Measurements from ENCODE around the gene IPO13.

The IPO13 gene

DNA sequence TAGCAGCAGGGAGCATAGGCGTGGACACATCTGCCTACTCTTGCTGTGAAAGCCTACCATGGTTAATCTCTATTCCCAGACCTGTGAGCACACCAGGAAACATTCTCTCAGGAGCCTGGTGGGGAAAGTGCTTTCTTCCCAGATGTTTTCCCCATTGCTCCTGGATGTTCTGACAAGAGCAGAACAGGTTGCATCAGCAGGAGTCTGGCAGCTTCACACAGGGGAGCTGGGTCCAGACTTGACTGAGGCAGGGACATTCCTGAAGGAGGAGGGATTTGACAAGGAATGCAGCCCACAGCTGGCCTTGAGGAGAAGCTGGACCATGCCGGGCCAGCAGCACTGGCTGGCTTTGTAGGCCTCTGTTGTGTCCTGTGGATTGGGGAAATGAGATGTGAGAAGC lies 34.1 kb upstream of the IPO13 start:
- no peaks in the 10 kb centered on the region for H3K36me3 ChIP-seq
- H3K9me3 ChIP-seq (ENCODE audit: severe bottlenecking) = no peaks in the 10 kb centered on the region
- no peak overlapping the region for H3K4me3 ChIP-seq (ENCODE audit: low read depth, low read length)
- H3K27ac ChIP-seq = no peak overlapping the region
- TF ChIP-seq, protein P1, sequence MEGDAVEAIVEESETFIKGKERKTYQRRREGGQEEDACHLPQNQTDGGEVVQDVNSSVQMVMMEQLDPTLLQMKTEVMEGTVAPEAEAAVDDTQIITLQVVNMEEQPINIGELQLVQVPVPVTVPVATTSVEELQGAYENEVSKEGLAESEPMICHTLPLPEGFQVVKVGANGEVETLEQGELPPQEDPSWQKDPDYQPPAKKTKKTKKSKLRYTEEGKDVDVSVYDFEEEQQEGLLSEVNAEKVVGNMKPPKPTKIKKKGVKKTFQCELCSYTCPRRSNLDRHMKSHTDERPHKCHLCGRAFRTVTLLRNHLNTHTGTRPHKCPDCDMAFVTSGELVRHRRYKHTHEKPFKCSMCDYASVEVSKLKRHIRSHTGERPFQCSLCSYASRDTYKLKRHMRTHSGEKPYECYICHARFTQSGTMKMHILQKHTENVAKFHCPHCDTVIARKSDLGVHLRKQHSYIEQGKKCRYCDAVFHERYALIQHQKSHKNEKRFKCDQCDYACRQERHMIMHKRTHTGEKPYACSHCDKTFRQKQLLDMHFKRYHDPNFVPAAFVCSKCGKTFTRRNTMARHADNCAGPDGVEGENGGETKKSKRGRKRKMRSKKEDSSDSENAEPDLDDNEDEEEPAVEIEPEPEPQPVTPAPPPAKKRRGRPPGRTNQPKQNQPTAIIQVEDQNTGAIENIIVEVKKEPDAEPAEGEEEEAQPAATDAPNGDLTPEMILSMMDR (IDR thresholded peaks at IDR 0.05; ENCODE audit: low read depth, low read length) = no peak
- no peaks in the 10 kb centered on the region for H3K27me3 ChIP-seq (ENCODE audit: insufficient read depth, low read depth, severe bottlenecking)
- no peak for DNase-seq

DNA sequence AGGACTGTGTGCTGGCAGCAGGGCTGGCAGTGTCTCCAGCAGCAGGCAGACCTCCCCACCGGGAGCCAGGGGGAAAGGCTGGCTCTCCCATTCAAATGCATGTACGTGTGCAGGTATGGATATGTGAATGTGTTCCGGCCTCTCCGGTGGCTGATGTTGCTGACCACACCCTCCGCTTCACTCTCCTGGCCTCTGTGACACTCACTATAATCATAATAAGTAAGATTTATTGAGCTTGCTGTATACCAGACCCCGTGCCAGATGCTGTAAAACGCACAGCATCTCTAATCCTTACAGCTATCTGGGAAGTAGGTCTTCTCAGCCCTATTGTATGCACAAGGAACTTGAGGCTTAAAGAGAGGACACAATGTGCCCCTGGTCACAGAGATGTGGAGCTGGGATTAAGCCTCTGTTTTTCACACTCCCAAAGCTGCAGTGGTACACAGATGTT lies 33.7 kb upstream of the IPO13 start:
- H3K27ac ChIP-seq = no peak overlapping the region
- H3K9me3 ChIP-seq (ENCODE audit: severe bottlenecking) = no peaks in the 10 kb centered on the region
- H3K27me3 ChIP-seq (ENCODE audit: insufficient read depth, low read depth, severe bottlenecking) = no peaks in the 10 kb centered on the region
- peak; percentile 38 for DNase-seq
- TF ChIP-seq, protein P1 (IDR thresholded peaks at IDR 0.05; ENCODE audit: low read depth, low read length) = no peak
- H3K4me3 ChIP-seq (ENCODE audit: low read depth, low read length) = no peak overlapping the region
- no peaks in the 10 kb centered on the region for H3K36me3 ChIP-seq

DNA sequence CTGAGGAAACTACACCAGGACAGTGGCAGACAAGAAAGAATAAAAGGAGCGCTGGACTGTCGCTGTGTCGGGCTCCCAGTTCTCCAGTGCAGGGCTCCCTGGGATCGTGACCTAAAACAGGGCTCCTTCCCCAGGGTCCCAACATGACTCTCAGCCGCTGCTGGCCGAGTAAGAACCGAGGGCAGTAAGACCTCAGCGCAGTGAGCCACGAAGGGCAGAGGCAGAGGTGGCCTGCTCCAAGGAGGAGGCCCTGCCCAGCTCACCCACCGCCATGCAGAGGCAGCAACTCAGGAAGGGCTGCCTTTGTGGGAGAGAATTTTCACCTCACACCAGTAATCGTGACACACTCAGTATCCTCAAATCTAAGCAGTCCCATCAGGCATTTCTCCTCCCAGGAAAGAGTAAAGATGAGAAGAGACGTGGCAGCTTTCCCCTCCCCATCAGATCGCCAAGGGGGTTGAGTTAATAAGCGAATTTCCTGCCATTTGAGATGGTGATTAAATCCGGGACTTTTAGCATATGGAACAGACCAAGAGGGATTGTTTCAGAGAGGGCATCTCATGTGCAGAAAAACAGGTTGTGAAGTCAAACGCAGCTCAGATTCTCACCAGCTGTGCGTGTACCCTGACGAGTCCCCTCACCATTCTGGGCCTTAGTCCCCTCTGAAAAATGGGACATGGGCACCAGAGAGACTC lies 32.9 kb upstream of the IPO13 start:
- Histone ChIP-seq H3K27ac (no peak overlapping the region), H3K4me3 (ENCODE audit: low read depth, low read length) (no peak overlapping the region), H3K9me3 (ENCODE audit: severe bottlenecking) (no peaks in the 10 kb centered on the region), H3K27me3 (ENCODE audit: insufficient read depth, low read depth, severe bottlenecking) (no peaks in the 10 kb centered on the region), H3K36me3 (no peaks in the 10 kb centered on the region)
- no peak for DNase-seq
- TF ChIP-seq, protein P1 (IDR thresholded peaks at IDR 0.05; ENCODE audit: low read depth, low read length) = no peak

DNA sequence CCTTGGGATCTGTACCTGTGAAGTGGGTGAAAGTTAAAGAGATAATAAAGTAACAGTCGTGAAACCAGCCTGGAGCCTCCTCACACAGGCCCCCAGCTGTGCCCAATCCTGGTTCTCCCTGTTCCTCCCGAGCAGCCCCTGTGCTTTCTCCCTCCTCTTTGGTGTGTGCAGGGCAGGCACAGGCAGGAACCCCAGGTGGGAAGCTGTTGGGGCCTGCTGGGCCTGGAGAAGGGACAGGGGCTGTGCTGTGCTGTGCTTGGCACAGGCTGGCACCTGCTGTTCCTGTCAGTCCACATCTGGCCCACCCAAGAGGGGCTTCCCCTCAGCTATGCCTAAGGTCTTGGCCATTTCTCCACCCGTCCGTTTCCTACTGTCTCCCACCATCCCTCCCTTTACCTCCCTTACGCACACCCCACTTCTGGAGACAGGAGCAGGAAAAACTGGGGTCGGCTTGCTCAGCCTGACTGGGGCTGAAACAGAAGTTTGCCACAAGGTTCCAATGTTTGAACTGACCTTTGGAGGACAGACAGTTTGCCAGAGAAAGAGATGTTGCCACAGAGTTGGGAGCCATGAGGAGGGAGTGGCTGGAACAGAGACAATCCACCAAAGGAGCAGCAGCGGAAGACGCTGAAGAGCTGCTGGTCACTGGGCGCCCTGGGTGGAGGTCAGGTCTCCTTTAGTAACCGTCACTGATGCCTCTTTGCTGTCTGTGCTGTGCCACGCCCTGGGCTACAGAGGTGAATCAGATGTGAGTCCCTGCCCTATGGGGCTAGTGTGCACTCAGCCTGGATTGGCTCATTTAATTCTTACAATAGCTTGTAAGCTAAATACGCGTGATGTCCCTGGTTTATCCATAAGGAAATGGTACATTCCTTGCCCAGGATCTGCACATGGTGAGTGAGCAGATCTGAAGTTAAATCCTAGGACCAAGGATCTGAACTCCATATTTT lies 31.9 kb upstream of the IPO13 start:
- TF ChIP-seq, protein P1 (IDR thresholded peaks at IDR 0.05; ENCODE audit: low read depth, low read length) = no peak
- no peak overlapping the region for H3K4me3 ChIP-seq (ENCODE audit: low read depth, low read length)
- H3K9me3 ChIP-seq (ENCODE audit: severe bottlenecking) = no peaks in the 10 kb centered on the region
- H3K36me3 ChIP-seq = no peaks in the 10 kb centered on the region
- no peaks in the 10 kb centered on the region for H3K27me3 ChIP-seq (ENCODE audit: insufficient read depth, low read depth, severe bottlenecking)
- no peak for DNase-seq
- H3K27ac ChIP-seq = no peak overlapping the region

DNA sequence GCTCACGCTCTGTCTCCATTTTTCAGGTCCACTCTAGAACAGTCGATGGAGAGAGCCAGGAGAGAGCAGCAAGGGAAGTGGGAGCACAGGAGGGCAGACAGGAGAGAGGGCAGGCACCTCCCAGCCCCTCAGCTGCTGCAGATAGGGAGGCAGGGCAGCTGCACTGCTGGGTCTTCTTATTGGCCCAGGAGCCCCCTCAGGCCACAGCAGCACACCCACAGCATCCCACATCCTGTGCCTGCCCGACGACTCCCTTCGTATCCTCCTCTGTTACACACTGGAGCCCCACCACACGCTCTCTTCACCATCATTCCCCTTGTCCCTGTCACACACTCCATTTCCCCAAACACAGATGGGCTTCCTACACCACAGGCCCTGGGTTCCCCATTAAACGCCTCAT lies 26.8 kb upstream of the IPO13 start:
- no peak for DNase-seq
- TF ChIP-seq, protein P1 (IDR thresholded peaks at IDR 0.05; ENCODE audit: low read depth, low read length) = no peak
- Histone ChIP-seq H3K4me3 (ENCODE audit: low read depth, low read length) (no peak overlapping the region), H3K36me3 (no peaks in the 10 kb centered on the region), H3K9me3 (ENCODE audit: severe bottlenecking) (no peaks in the 10 kb centered on the region), H3K27ac (no peak overlapping the region), H3K27me3 (ENCODE audit: insufficient read depth, low read depth, severe bottlenecking) (no peaks in the 10 kb centered on the region)
